ENCODE data around the gene RAB9B. TPM values are rescaled to one million over a fixed set of nuclear protein-coding genes. Genes with fewer than 3 reads are reported as not detected.

RAB9B gene, protein sequence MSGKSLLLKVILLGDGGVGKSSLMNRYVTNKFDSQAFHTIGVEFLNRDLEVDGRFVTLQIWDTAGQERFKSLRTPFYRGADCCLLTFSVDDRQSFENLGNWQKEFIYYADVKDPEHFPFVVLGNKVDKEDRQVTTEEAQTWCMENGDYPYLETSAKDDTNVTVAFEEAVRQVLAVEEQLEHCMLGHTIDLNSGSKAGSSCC
- total RNA-seq, result 0.50 and 0.77 TPM in 2 replicates
- polyA plus RNA-seq, result 0.47 and 0.90 TPM in 2 replicates
- polyA plus RNA-seq (2012), result 0.32 and 0.47 TPM in 2 replicates
- 0.07 TPM in 1 of 2 replicates, not detected in the other for polyA minus RNA-seq (ENCODE audit: low replicate concordance)

DNA sequence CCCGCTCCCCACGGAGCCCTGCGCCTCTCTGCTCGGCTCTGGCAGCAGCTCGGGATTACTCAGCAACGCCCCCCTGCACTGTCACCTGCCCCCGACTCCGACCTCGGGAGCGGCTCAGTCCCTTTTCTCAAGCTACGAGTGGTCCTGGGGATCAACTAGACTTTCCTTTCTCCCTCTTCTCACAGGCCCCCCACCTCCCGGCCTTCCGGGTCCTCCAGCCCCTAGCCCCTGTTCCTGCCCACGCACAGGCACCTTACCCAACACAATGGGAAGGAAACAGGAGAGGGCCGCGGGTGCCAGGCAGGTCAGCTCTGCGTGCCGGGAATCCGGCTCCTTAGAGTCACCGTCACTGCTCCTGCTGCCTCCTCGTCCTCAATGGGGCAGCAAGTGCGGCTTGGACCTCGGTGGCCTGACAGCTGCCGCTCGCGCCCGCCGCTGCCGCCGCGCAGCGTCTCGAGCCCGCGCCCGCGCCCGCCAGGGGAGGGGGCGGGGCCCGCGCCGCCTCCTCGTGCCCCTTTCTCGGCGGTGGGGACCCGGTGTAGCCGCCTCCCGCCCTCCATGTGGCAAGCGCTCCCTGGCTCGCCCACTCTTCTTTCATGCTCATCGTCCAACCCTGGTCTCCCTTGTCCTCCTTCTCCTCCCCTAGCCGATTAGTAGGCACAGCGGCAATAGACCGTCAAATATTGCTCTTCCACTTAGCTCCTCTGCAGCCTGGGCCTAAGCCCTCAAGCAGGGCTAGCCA, at the start of gene RAB9B:
RAB9B (minus strand) TSS at position 455 of the 742 bp plus-strand sequence. CDS start 6,473 bp downstream, outside the sequence.
- Histone ChIP-seq H3K9me3 (ENCODE audit: control insufficient read depth, insufficient read depth, low read depth, low read length) (no peaks in the 10 kb centered on the region), H3K9ac (ENCODE audit: insufficient read depth, low read length) (no peak within 1 kb of the TSS), H3K79me2 (ENCODE audit: control insufficient read depth, insufficient read depth, low read length) (no peaks in the 10 kb centered on the region), H3K4me2 (ENCODE audit: extremely low read depth, insufficient read depth, low read length) (peak within 1 kb of the TSS; percentile 68), H3K27me3 (ENCODE audit: control insufficient read depth, insufficient read depth, low read length) (no peaks in the 10 kb centered on the region), H2AFZ (ENCODE audit: low read length) (peak within 1 kb of the TSS; percentile 55), H3K4me1 (ENCODE audit: control insufficient read depth, extremely low read depth, insufficient read depth, low read length) (no peaks in the 10 kb centered on the region), H3K36me3 (ENCODE audit: control insufficient read depth, insufficient read depth, low read length) (no peaks in the 10 kb centered on the region), H3K27ac (ENCODE audit: insufficient read depth, low read length) (no peak within 1 kb of the TSS), H3K4me3 (replicated peaks in 1 of 4; ENCODE audit: control extremely low read depth in 1 of 4, insufficient read depth in 1 of 4, low read depth in 3 of 4, low read length in 4 of 4) (peak within 1 kb of the TSS; percentile 22 to 59 (median 52)), H4K20me1 (ENCODE audit: control insufficient read depth, extremely low read depth, insufficient read depth, low read length) (no peaks in the 10 kb centered on the region)
- peak; percentile 33 to 42 for DNase-seq (ENCODE audit: low read depth in 2 of 2)
- TF ChIP-seq, protein P1, sequence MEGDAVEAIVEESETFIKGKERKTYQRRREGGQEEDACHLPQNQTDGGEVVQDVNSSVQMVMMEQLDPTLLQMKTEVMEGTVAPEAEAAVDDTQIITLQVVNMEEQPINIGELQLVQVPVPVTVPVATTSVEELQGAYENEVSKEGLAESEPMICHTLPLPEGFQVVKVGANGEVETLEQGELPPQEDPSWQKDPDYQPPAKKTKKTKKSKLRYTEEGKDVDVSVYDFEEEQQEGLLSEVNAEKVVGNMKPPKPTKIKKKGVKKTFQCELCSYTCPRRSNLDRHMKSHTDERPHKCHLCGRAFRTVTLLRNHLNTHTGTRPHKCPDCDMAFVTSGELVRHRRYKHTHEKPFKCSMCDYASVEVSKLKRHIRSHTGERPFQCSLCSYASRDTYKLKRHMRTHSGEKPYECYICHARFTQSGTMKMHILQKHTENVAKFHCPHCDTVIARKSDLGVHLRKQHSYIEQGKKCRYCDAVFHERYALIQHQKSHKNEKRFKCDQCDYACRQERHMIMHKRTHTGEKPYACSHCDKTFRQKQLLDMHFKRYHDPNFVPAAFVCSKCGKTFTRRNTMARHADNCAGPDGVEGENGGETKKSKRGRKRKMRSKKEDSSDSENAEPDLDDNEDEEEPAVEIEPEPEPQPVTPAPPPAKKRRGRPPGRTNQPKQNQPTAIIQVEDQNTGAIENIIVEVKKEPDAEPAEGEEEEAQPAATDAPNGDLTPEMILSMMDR (conservative IDR thresholded peaks at IDR 0.05 in 1 of 2, IDR thresholded peaks at IDR 0.05 in 1 of 2; ENCODE audit: low read depth in 1 of 2, low read length in 2 of 2), result no peak
- TF ChIP-seq EZH2 (IDR thresholded peaks at IDR 0.05; ENCODE audit: low read length, missing control alignments), result no peak

DNA sequence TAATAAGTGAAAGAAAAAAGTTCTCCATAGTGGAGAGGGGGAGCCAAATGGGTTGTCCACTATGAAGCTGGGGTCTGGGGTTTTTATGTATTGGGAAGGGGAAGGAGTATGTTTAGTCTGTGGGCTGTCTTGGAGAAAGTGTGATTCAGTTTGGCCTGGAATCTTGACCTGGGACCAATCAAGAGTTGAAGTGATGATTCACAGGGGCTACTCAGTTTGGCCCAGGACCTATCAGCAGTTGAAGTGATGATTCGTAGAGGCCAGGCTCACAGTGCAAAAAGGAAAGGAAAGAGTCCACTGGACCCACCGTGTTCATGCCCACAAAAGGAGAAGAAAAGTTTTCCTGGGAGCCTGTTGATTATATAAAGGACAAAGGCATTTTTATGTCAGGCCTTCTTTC, 47.3 kb upstream of the RAB9B start:
- Histone ChIP-seq H3K27ac (ENCODE audit: insufficient read depth, low read length) (no peak overlapping the region), H3K9ac (ENCODE audit: insufficient read depth, low read length) (no peak overlapping the region), H3K9me3 (ENCODE audit: control insufficient read depth, insufficient read depth, low read depth, low read length) (no peaks in the 10 kb centered on the region), H3K4me1 (ENCODE audit: control insufficient read depth, extremely low read depth, insufficient read depth, low read length) (no peaks in the 10 kb centered on the region), H4K20me1 (ENCODE audit: control insufficient read depth, extremely low read depth, insufficient read depth, low read length) (no peaks in the 10 kb centered on the region), H2AFZ (ENCODE audit: low read length) (no peak overlapping the region), H3K4me3 (replicated peaks in 1 of 4; ENCODE audit: control extremely low read depth in 1 of 4, insufficient read depth in 1 of 4, low read depth in 3 of 4, low read length in 4 of 4) (no peak overlapping the region), H3K27me3 (ENCODE audit: control insufficient read depth, insufficient read depth, low read length) (no peaks in the 10 kb centered on the region), H3K36me3 (ENCODE audit: control insufficient read depth, insufficient read depth, low read length) (no peaks in the 10 kb centered on the region), H3K4me2 (ENCODE audit: extremely low read depth, insufficient read depth, low read length) (no peak overlapping the region), H3K79me2 (ENCODE audit: control insufficient read depth, insufficient read depth, low read length) (no peaks in the 10 kb centered on the region)
- no peak for TF ChIP-seq EZH2 (IDR thresholded peaks at IDR 0.05; ENCODE audit: low read length, missing control alignments)
- DNase-seq (ENCODE audit: low read depth in 2 of 2), result peak; percentile 7 to 62

DNA sequence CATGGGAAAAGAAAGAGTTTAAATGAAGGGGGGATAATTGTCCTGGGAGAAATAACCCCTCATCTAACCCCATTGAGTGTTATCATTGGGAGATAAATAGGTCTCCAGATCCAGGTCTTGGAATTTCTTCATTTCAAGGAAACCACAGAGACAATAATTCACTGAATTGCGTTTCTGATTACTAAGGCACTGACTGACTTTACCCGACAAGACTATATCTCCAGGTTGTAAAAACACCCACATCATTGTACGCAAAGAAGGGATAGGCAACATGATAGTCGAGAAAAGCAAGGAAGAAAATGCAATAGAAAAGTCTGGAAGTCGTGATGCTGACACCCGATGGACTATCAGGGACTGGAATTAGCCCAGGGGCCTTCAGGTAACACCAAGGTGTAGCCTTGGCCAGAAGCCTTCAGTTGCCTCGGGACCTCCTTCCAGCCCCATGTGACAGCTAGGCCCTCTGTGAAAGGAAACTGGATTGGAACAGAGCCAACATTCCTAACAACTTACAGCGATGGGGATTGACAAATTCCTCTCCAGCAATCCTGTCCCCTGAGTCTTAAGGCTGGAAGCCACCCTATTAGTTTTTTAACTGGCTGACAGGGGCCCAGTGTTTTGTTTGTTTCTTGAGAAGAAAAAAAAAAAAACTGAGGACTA, 46.5 kb upstream of the RAB9B start:
- Histone ChIP-seq H3K27me3 (ENCODE audit: control insufficient read depth, insufficient read depth, low read length) (no peaks in the 10 kb centered on the region), H3K4me1 (ENCODE audit: control insufficient read depth, extremely low read depth, insufficient read depth, low read length) (no peaks in the 10 kb centered on the region), H3K9ac (ENCODE audit: insufficient read depth, low read length) (no peak overlapping the region), H3K4me3 (replicated peaks in 1 of 4; ENCODE audit: control extremely low read depth in 1 of 4, insufficient read depth in 1 of 4, low read depth in 3 of 4, low read length in 4 of 4) (no peak overlapping the region), H2AFZ (ENCODE audit: low read length) (no peak overlapping the region), H3K4me2 (ENCODE audit: extremely low read depth, insufficient read depth, low read length) (peak overlapping the region; percentile 33), H3K79me2 (ENCODE audit: control insufficient read depth, insufficient read depth, low read length) (no peaks in the 10 kb centered on the region), H3K27ac (ENCODE audit: insufficient read depth, low read length) (no peak overlapping the region), H3K36me3 (ENCODE audit: control insufficient read depth, insufficient read depth, low read length) (no peaks in the 10 kb centered on the region), H3K9me3 (ENCODE audit: control insufficient read depth, insufficient read depth, low read depth, low read length) (no peaks in the 10 kb centered on the region), H4K20me1 (ENCODE audit: control insufficient read depth, extremely low read depth, insufficient read depth, low read length) (no peaks in the 10 kb centered on the region)
- peak; percentile 41 to 84 for DNase-seq (ENCODE audit: low read depth in 2 of 2)
- TF ChIP-seq, protein P1 (conservative IDR thresholded peaks at IDR 0.05 in 1 of 2, IDR thresholded peaks at IDR 0.05 in 1 of 2; ENCODE audit: low read depth in 1 of 2, low read length in 2 of 2), result no peak
- no peak for TF ChIP-seq EZH2 (IDR thresholded peaks at IDR 0.05; ENCODE audit: low read length, missing control alignments)
